Esophagus squamous epithelium (tissue), 4 donors: ENCODE measurements around the gene PLGLB2.
"Not testable (repeated sequence)": the region's sequence is repeated elsewhere in the genome, so short reads cannot be mapped to it uniquely, and the experiment has no call there.

Experiments
- CTCF ChIP-seq, 6 experiments: fragments of 450-650 bp in 4 of 6; fragments of 200-600 bp in 2 of 6; sonication (generic) in 2 of 6; IDR thresholded peaks; one replicate each; pipeline ENCODE4 v1.5.1; 2016 to 2019; ENCODE audit warnings: antibody characterized with exemption in 6 of 6, mild to moderate bottlenecking in 4 of 6, moderate library complexity in 4 of 6
- POLR2A ChIP-seq, 4 donors: fragments of 450-650 bp; IDR thresholded peaks; one replicate each; pipeline ENCODE4 v1.6.1; 2017; ENCODE audit warnings: antibody characterized with exemption in 4 of 4, mild to moderate bottlenecking in 4 of 4, moderate library complexity in 3 of 4

GRCh38 chr2:87727940-87728599 lies 19.8 kb upstream of the PLGLB2 start:
- not testable (repeated sequence) for TF ChIP-seq CTCF, POLR2A (IDR thresholded peaks at IDR 0.05)
